UCSD-AML1 (cell line): ENCODE results near the gene IL12RB2.
"Not testable (repeated sequence)": the region's sequence is repeated elsewhere in the genome, so short reads cannot be mapped to it uniquely, and the experiment has no call there.

Experiments used
- DNase-seq: peaks from one replicate; lab custom pipeline; 2025; ENCODE audit not compliant: unreplicated experiment; lab: John Stamatoyannopoulos, UW

Gene IL12RB2

GRCh38 chr1:67430358-67431155 lies 122.9 kb downstream of the IL12RB2 start, which contains the start of gene SERBP1:
SERBP1 (minus strand) TSS chr1:67430402; CDS start chr1:67430300, 102 bp downstream.
- peak; percentile 98 for DNase-seq

- DNase-seq, result no peak
Observed at GRCh38 chr1:67431156-67431765, 123.6 kb downstream of the IL12RB2 start.

GRCh38 chr1:67431869-67432578 lies 124.4 kb downstream of the IL12RB2 start:
- DNase-seq, result no peak

GRCh38 chr1:67432745-67433144 lies 125.1 kb downstream of the IL12RB2 start:
- DNase-seq, result no peak

GRCh38 chr1:67433837-67434236 lies 126.2 kb downstream of the IL12RB2 start:
- no peak for DNase-seq

- no peak for DNase-seq
Observed at GRCh38 chr1:67434491-67434890, 126.8 kb downstream of the IL12RB2 start.

GRCh38 chr1:67436511-67437055 lies 128.9 kb downstream of the IL12RB2 start:
- DNase-seq, result no peak

GRCh38 chr1:67437961-67438360 lies 130.3 kb downstream of the IL12RB2 start:
- no peak for DNase-seq

GRCh38 chr1:67439277-67440029 lies 131.8 kb downstream of the IL12RB2 start:
- no peak for DNase-seq

GRCh38 chr1:67440339-67440738 lies 132.7 kb downstream of the IL12RB2 start:
- no peak for DNase-seq

GRCh38 chr1:67441183-67441582 lies 133.5 kb downstream of the IL12RB2 start:
- DNase-seq, result peak; percentile 23

GRCh38 chr1:67441739-67442281 lies 134.1 kb downstream of the IL12RB2 start:
- no peak for DNase-seq

GRCh38 chr1:67446014-67446413 lies 138.3 kb downstream of the IL12RB2 start:
- not testable (repeated sequence) for DNase-seq
